Hepatocyte (in vitro differentiated cells): ENCODE data around the gene USP6NL. TPM values are rescaled to one million over a fixed set of nuclear protein-coding genes. Genes with fewer than 3 reads are reported as not detected.

Experiments
- DNase-seq: peaks from one replicate; pipeline ENCODE4 v3.0.0-alpha.2; 2016; ENCODE audit warnings: low spot score
- H2AFZ ChIP-seq: fragments of 200-600 bp; sonication (generic); 2 replicates; pipeline ENCODE4 v1.6.0; 2016; ENCODE audit warnings: antibody characterized with exemption, mild to moderate bottlenecking
- H3K27ac ChIP-seq: fragments of 200-600 bp; sonication (generic); 2 replicates; pipeline ENCODE4 v1.5.1; 2016; ENCODE audit warnings: mild to moderate bottlenecking
- H3K27me3 ChIP-seq: fragments of 200-600 bp; sonication (generic); 2 replicates; pipeline ENCODE4 v1.6.1; 2016
- H3K36me3 ChIP-seq: fragments of 200-600 bp; sonication (generic); replicated peaks from 2 replicates; pipeline ENCODE4 v1.5.1; 2016; ENCODE audit warnings: low read depth; ENCODE audit not compliant: insufficient read depth
- H3K4me1 ChIP-seq: fragments of 200-600 bp; sonication (generic); 2 replicates; pipeline ENCODE4 v1.5.1; 2016; ENCODE audit warnings: mild to moderate bottlenecking, moderate library complexity; ENCODE audit not compliant: insufficient read depth
- H3K4me2 ChIP-seq: fragments of 200-600 bp; sonication (generic); 2 replicates; pipeline ENCODE4 v1.6.0; 2016
- H3K4me3 ChIP-seq: fragments of 200-600 bp; sonication (generic); 2 replicates; pipeline ENCODE4 v1.5.1; 2016; ENCODE audit warnings: mild to moderate bottlenecking
- H3K79me2 ChIP-seq: fragments of 200-600 bp; sonication (generic); 2 replicates; pipeline ENCODE4 v1.6.0; 2017; ENCODE audit warnings: mild to moderate bottlenecking
- H3K9me2 ChIP-seq: fragments of 200-600 bp; sonication (generic); replicated peaks from 2 replicates; pipeline ENCODE4 v1.6.0; 2017; ENCODE audit warnings: mild to moderate bottlenecking; ENCODE audit not compliant: insufficient read depth
- H3K9me3 ChIP-seq: fragments of 200-600 bp; sonication (generic); 2 replicates; pipeline ENCODE4 v1.5.1; 2016; ENCODE audit warnings: low read depth, mild to moderate bottlenecking
- H4K20me1 ChIP-seq: fragments of 200-600 bp; sonication (generic); 2 replicates; pipeline ENCODE4 v1.6.0; 2016; ENCODE audit warnings: mild to moderate bottlenecking; ENCODE audit not compliant: insufficient read depth, poor library complexity, severe bottlenecking
- EZH2 ChIP-seq: fragments of 200-600 bp; sonication (generic); IDR thresholded peaks from 2 replicates; pipeline ENCODE4 v1.6.1; 2016; ENCODE audit warnings: antibody characterized with exemption, mild to moderate bottlenecking, borderline replicate concordance
- EZH2phosphoT487 ChIP-seq: fragments of 200-600 bp; sonication (generic); IDR thresholded peaks from one replicate; pipeline ENCODE4 v1.6.1; 2018; ENCODE audit warnings: antibody characterized with exemption, mild to moderate bottlenecking, low read depth, moderate library complexity; ENCODE audit not compliant: unreplicated experiment, severe bottlenecking
- WGBS: methylation state at CpG from one replicate; pipeline ENCODE4 v1.1.6; 2016; ENCODE audit warnings: low lambda C conversion rate; ENCODE audit errors: missing lambda C conversion rate; 5-methylcytosine and 5-hydroxymethylcytosine counted together
- polyA plus RNA-seq: library from polyadenylated mRNA; unstranded; fragments of >200 nt; fragmentation: Nextera tagmentation; extraction: Ambion mirVana; gene quantifications from 2 replicates; pipeline ENCODE4 v1.2.1, GENCODE V29; 2016
- total RNA-seq: library from RNA; depleted of rRNA; stranded (reverse); fragments of >200 nt; gene quantifications from 2 replicates; pipeline ENCODE4 v1.2.3, GENCODE V29; 2014
- TF ChIP-seq, protein P1 (sequence below): fragments of 200-600 bp; sonication (generic); IDR thresholded peaks from 2 replicates; pipeline ENCODE4 v1.5.1; 2016; ENCODE audit warnings: antibody characterized with exemption, mild to moderate bottlenecking; ENCODE audit not compliant: poor library complexity

USP6NL gene
- total and polyA plus RNA-seq, 2 experiments from 2014 or later, result 14.9 to 20.8 TPM

DNA sequence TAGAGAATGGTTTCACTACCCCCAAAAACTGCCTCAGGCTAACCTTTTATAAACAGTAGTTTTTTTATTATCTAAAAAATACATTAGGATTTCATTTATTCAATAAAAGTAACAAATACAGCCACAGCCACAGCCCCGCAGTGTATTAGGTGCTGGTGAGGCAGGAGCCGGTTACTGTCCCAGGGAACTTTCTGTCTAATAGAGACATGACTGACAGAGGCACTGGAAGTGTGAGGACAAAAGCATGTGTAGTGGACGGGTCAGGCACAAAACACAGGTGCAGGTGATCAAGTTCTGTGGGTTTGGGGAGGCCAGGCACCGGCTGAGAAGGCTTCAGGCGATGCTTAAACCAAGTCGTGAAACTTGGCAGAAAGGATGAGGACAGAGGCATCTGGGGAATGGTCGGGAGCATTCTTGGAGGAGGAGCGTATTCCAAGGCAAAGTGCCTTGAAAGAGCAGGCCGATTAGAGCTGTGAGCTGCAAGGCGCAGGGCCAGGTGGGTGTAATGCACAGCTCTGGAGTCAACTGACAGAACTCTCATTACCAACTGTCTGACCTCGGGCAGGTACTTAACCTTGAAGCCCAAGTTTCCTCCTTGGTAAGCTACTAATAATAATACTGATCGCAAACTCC lies 138.2 kb downstream of the USP6NL start:
- H3K27ac ChIP-seq, result no peak overlapping the region
- no peaks in the 10 kb centered on the region for H3K9me3 ChIP-seq
- H3K4me3 ChIP-seq, result no peak overlapping the region
- H3K4me1 ChIP-seq, result no peaks in the 10 kb centered on the region
- TF ChIP-seq EZH2 (no peak), EZH2phosphoT487 (no peak)
- TF ChIP-seq, protein P1, sequence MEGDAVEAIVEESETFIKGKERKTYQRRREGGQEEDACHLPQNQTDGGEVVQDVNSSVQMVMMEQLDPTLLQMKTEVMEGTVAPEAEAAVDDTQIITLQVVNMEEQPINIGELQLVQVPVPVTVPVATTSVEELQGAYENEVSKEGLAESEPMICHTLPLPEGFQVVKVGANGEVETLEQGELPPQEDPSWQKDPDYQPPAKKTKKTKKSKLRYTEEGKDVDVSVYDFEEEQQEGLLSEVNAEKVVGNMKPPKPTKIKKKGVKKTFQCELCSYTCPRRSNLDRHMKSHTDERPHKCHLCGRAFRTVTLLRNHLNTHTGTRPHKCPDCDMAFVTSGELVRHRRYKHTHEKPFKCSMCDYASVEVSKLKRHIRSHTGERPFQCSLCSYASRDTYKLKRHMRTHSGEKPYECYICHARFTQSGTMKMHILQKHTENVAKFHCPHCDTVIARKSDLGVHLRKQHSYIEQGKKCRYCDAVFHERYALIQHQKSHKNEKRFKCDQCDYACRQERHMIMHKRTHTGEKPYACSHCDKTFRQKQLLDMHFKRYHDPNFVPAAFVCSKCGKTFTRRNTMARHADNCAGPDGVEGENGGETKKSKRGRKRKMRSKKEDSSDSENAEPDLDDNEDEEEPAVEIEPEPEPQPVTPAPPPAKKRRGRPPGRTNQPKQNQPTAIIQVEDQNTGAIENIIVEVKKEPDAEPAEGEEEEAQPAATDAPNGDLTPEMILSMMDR, result no peak
- H3K27me3 ChIP-seq, result no peaks in the 10 kb centered on the region
- 59% methylated on average over 12 of the region's 12 CpGs for WGBS
- no peaks in the 10 kb centered on the region for H3K36me3 ChIP-seq
- DNase-seq, result peak; percentile 17
- H4K20me1 ChIP-seq, result no peaks in the 10 kb centered on the region
- H2AFZ ChIP-seq, result no peak overlapping the region
- H3K79me2 ChIP-seq, result no peaks in the 10 kb centered on the region
- no peaks in the 10 kb centered on the region for H3K9me2 ChIP-seq
- no peak overlapping the region for H3K4me2 ChIP-seq

GRCh38 chr10:11472158-11472753 lies 139.2 kb downstream of the USP6NL start:
- no peak overlapping the region for H3K4me2 ChIP-seq
- DNase-seq, result peak; percentile 76
- H4K20me1 ChIP-seq, result no peaks in the 10 kb centered on the region
- no peaks in the 10 kb centered on the region for H3K9me3 ChIP-seq
- H3K27me3 ChIP-seq, result no peaks in the 10 kb centered on the region
- H3K9me2 ChIP-seq, result no peaks in the 10 kb centered on the region
- no peak overlapping the region for H3K4me3 ChIP-seq
- H3K27ac ChIP-seq, result no peak overlapping the region
- no peaks in the 10 kb centered on the region for H3K79me2 ChIP-seq
- H3K4me1 ChIP-seq, result no peaks in the 10 kb centered on the region
- 40% methylated on average over 8 of the region's 8 CpGs for WGBS
- no peak overlapping the region for H2AFZ ChIP-seq
- TF ChIP-seq EZH2, result no peak
- TF ChIP-seq, protein P1, result peak; percentile 84
- H3K36me3 ChIP-seq, result no peaks in the 10 kb centered on the region

DNA sequence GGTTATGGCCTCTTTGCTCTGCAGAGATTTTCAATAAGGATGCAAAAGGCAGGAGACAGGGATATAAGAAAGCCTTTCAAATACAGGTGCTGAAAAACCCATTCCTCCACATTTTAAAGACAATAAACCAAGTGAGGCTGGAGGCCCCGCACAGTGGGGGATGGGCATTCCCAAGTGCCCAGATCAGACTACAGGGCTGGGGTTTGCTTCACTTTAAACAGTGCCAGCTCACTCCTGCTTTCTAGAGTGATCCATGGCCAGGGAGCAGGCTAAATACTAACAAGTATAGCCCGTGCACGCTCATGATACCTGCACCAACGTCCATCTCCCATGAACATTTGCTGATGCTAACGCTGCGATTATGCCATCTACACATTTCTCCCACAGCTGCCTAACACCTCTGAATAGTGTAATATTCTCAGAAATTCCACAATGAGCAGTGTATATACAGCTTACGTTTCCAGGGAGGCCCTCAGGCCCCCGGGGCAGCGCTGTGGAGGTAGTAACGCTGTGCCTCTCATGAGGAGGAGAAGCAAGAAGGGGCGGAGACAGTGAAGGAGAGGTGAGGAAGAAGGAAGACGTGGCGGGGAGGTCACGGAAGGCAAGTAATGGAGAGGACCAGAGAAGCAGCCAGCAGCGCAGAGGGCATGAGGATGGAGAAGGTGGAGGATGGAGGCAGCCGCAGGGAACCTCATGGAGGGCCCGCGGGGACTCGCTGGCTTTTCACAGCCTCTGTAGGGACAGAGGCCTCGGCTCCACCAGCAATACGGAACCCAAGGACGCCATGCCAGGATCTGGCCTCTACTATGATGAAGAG lies 141.7 kb downstream of the USP6NL start:
- no peaks in the 10 kb centered on the region for H3K4me1 ChIP-seq
- no peaks in the 10 kb centered on the region for H3K9me3 ChIP-seq
- WGBS, result 92% methylated on average over 22 of the region's 22 CpGs
- no peak overlapping the region for H2AFZ ChIP-seq
- no peak overlapping the region for H3K4me3 ChIP-seq
- no peaks in the 10 kb centered on the region for H3K27me3 ChIP-seq
- no peaks in the 10 kb centered on the region for H3K36me3 ChIP-seq
- TF ChIP-seq EZH2phosphoT487 (no peak), EZH2 (no peak)
- TF ChIP-seq, protein P1, result no peak
- no peaks in the 10 kb centered on the region for H3K9me2 ChIP-seq
- H3K4me2 ChIP-seq, result no peak overlapping the region
- H3K27ac ChIP-seq, result no peak overlapping the region
- H3K79me2 ChIP-seq, result no peaks in the 10 kb centered on the region
- H4K20me1 ChIP-seq, result no peaks in the 10 kb centered on the region
- DNase-seq, result no peak
